ENCODE results near the gene ANKRD35. TPM values are rescaled to one million over a fixed set of nuclear protein-coding genes. Genes with fewer than 3 reads are reported as not detected.

Gene ANKRD35
- total and polyA plus RNA-seq, 9 of the 15 experiments (the other 6 are each of a cell fraction or from before 2014, with no cell fraction given), result 0.07 to 0.14 (median 0.07) TPM; not detected in 5

- no peak for TF ChIP-seq FOXA1 (IDR thresholded peaks at IDR 0.05; ENCODE audit: borderline replicate concordance)
- peak; percentile 41 for TF ChIP-seq RBM39 (optimal IDR thresholded peaks at IDR 0.05; ENCODE audit: low read depth, low read length)
- TF ChIP-seq HMGN3 (IDR thresholded peaks at IDR 0.05; ENCODE audit: borderline replicate concordance, extremely low read depth, insufficient read length, low read depth, low read length), result no peak
- peak; percentile 76; the same call in 1 of the 2 replicates for TF ChIP-seq ZNF511 (CRISPR knock-in tag; IDR thresholded peaks at IDR 0.05)
- TF ChIP-seq GATAD2B (IDR thresholded peaks at IDR 0.05; ENCODE audit: borderline replicate concordance), result no peak; the same call in 1 of the 2 replicates
- TF ChIP-seq ZBTB12 (CRISPR knock-in tag; IDR thresholded peaks at IDR 0.05), result peak; percentile 72; the same call in 1 of the 2 replicates
- TF ChIP-seq GATAD2A (IDR thresholded peaks at IDR 0.05), result 0 out of 2 replicates have a peak, but pooled peaks have one; percentile 12
- peak; percentile 85 for TF ChIP-seq ZBTB40 (IDR thresholded peaks at IDR 0.05)
- TF ChIP-seq ZBTB40 (CRISPR knock-in tag; IDR thresholded peaks at IDR 0.05), result no peak
- TF ChIP-seq ZNF57 (CRISPR knock-in tag; IDR thresholded peaks at IDR 0.05), result no peak
- TF ChIP-seq HIVEP1 (CRISPR knock-in tag; IDR thresholded peaks at IDR 0.05), result no peak
- peak; percentile 90 for TF ChIP-seq BRD9 (IDR thresholded peaks at IDR 0.05; ENCODE audit: low read depth, partially characterized antibody)
- peak; percentile 70; the same call in 1 of the 2 replicates for TF ChIP-seq CTBP1 (IDR thresholded peaks at IDR 0.05; ENCODE audit: borderline replicate concordance)
- peak; percentile 35; the same call in 1 of the 2 replicates for TF ChIP-seq HES1 (IDR thresholded peaks at IDR 0.05; ENCODE audit: low read depth)
- peak; percentile 93 for TF ChIP-seq GABPB1 (CRISPR knock-in tag; IDR thresholded peaks at IDR 0.05)
These were observed 41.6 kb upstream of the ANKRD35 start, which contains the start of gene RBM8A (continued) for GRCh38 chr1:145927063-145927886.
